NCI-H1048 (cell line): ENCODE results near the gene NLRX1.
A peak's percentile ranks its signal among the peaks of the same experiment; 100 is the strongest.
"Not testable (repeated sequence)": the region's sequence is repeated elsewhere in the genome, so short reads cannot be mapped to it uniquely, and the experiment has no call there.

Experiments used
- DNase-seq: peaks from one replicate; lab custom pipeline; 2025; lab: John Stamatoyannopoulos, UW

The NLRX1 gene

GRCh38 chr11:119187123-119187892, 18.8 kb downstream of the NLRX1 start:
- no peak for DNase-seq

DNA sequence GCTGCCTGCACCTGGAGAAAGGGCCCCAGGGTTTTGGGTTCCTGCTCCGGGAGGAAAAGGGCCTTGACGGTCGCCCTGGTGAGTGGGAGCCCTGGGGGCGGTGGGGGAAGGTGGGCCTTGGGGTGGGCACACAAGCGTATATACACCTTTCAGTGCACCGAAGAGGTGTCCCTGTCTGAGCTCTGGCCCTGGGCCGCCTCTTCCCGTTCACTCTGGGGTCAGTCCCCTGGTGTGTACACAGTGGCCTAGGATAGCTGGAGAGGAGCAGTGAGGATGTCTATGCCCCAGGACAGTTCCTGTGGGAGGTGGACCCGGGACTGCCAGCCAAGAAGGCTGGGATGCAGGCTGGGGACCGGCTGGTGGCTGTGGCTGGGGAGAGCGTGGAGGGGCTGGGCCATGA, 19.5 kb downstream of the NLRX1 start:
- DNase-seq, result no peak

GRCh38 chr11:119188887-119189286, 20.4 kb downstream of the NLRX1 start:
- no peak for DNase-seq

DNA sequence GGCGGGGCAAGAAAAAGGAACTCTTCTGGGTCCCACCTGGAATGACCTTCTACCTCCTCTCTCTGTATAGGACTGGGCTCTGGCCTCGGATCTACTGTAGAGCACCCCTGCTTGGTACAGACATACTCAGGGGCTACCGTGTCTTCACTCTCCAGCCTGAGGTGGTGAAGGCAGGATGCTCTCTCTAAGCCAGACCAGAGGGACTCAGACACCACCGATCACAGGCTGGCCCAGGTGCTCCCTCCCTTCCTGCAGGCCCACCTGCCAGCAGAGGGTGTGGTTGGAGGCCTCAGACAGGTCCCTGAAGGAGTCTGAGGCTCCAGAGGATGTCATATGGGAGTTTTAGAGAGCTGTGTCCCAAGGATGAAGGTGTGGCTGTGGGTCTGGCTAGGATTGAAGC, 20.9 kb downstream of the NLRX1 start:
- no peak for DNase-seq

DNA sequence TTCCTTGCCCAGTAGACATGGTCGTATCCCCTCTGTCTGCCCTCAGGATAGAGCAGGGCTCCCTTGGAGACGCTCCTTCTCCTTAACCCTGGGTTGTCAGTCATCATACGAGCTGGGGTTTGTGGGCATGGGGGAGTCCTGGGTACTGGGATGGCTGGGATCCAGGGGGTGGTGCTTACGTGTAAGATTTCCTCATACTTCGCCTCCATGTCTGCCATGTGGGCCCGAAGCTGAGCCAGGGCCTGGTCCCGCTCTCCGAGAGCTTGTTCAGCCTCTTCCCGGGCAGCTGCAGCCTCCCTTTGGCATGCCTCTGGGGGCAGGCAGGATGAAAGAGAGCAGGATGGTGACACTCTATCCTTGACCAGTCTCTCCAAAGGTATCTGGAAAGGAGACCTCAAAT, 22.0 kb downstream of the NLRX1 start:
- DNase-seq, result no peak

DNA sequence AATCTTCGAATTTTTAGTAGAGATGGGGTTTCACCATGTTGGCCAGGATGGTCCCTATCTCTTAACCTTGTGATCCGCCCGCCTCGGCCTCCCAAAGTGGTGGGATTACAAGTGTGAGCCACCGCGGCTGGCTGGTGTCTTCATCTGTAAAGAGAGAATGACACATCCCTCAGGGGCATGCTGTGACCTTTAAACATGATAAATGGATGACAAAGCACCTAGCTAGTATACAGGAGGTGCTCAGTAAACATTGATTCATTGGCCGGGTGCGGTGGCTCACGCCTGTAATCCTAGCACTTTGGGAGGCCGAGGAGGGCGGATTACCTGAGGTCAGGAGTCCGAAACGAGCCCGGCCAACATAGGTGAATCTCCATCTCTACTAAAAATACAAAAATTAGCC, 22.7 kb downstream of the NLRX1 start:
- not testable (repeated sequence) for DNase-seq

DNA sequence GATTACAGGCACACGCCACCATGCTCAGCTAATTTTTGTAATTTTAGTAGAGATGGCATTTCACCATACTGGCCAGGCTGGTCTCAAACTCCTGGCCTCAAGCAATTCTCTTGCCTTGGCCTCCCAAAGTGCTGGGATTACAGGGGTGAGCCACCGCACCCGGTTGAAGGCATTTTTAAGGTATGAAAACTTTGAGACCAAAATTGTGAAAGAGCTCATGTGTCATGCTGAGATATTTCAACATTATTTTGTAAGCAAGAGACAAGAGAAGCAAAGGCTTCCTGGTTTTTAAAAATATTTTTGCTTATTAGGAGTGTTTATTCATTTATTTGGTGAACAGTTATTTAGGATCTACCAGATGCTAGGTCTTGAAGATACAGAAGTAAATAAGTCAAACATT, 23.6 kb downstream of the NLRX1 start:
- DNase-seq, result no peak

DNA sequence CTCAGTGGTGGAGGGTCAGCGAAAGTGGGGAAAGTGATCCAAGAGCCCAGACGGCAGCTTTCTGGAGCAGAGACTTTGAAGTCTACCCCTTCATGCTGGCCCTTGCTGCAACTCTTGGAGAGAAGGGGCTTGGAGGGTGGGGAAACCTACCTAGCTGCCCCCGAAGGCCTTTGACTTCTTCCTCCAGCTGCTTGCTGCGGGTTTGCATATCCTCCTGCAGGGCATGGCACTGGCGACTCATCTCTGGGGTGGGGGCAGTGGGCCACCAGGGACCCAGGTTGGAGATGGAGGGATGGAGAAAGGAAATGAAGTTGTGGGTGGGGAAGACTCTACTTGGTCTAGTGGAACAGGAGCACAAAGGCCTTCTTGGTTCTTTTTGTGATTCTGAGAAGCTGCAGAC, 24.5 kb downstream of the NLRX1 start:
- DNase-seq, result no peak

DNA sequence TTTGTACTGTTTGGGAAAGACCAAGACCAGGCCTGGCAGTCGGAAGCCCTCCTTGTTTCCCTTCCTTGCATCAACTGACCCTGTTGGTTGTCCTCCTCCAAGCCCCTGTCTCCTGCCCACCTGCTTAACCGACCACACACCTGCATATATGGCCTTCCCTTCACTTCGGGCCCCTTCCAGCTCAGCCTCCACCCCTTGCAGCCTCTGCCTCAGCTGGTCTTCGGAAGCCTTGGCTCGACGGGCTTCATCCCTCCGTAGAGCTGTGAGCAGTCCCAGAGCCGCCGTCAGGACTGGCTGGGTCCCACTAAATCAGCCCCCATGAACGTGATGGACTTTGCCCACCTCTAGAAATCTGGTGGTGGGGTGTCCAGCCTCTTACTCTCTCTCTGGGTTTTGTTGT, 25.1 kb downstream of the NLRX1 start:
- no peak for DNase-seq

DNA sequence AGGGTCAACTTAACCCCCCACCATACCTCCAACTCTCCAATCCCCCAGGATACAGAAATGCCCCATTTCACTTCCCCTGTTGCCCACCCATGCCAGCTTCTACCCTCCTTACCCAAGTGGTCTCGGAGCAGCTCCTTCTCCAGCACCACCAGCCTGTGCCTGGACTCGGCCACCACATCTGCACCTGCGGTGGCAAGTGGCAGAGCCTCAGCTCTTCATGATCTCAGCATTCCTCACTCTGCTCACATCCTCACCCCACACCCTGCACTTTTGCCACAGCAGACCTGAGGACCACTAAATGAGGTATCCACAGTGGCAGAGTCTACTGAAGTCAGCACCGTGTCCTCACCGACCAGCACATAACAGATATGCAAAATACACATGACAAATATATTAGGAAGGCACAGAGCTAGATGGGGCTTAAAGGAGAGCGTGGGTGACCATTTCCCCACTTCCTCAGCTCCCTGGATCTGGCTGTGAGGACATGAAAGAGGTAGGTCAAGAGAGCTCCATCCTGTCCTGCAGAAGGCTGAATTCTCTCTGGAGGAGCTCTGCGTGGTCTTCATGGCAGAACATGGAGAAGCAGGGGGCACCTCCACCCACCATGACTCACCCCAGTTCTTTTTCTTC, 26.4 kb downstream of the NLRX1 start:
- no peak for DNase-seq

- no peak for DNase-seq
These were observed 27.2 kb downstream of the NLRX1 start for GRCh38 chr11:119195680-119196079.

GRCh38 chr11:119196833-119197483, 28.4 kb downstream of the NLRX1 start:
- peak; percentile 16 for DNase-seq

DNA sequence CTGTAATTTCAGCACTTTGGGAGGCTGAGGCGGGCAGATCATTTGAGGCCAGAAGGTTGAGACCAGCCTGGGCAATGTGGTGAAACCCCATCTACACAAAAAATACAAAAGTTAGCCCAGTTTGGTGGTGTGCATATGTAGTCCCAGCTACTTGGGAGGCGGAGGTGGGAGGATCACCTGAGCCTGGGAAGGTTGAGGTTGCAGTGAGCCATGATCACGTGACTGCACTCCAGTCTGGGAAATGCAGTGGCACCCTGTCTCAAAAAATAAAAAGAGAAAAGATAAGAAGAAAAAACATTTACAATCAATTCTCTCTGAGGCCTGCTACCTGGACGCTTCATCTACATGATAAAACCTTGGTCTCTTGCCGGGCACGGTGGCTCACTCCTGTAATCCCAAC, 30.4 kb downstream of the NLRX1 start:
- DNase-seq, result no peak

DNA sequence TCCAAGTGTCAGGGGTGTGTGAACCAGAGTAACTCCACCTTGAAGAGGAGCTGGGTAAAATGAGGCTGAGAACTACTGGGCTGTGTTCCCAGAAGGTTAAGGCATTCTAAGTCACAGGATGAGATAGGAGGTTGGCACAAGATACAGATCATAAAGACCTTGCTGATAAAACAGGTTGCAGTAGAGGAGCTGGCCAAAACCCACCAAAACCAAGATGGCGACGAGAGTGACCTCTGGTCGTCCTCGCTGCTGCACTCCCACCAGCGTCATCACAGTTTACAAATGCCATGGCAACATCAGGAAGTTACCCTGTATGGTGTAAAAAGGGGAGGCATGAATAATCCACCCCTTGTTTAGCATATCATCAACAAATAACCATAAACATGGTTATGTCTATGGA, 32.7 kb downstream of the NLRX1 start:
- not testable (repeated sequence) for DNase-seq

DNA sequence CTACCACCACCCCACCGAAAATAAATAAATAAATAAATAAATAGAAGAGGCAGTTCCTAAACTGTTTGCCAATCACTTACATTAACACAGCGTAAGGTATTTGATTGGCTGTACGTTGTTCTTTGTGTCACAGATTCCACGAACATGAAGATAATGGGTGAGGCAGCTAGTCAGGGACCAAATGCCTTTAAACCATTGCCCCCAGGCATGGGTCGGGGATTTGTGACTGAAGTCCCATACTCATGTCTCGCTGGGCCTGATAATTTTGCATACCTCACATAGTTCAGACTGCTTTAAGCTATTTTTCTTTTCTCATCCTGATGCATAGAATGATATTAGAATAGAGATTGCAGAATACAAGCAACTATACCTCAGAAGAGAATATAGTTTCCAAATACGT, 34.0 kb downstream of the NLRX1 start:
- DNase-seq, result no peak

DNA sequence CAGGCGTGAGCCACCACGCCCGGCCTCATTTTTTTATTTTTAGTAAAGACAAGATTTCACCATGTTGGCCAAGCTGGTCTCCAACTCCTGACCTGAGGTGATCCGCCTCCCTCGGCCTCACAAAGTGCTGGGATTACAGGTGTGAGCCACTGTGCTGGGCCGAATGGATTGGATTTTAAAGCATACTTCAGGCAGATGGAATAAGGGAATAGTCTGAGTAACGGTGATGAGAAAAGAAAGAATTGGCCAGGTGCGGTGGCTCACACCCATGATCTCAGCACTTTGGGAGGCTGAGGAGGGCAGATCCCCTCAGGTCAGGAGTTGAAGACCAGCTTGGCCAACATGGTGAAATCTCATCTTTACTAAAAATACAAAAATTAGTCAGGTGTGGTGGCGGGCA, 35.5 kb downstream of the NLRX1 start:
- DNase-seq, result no peak

DNA sequence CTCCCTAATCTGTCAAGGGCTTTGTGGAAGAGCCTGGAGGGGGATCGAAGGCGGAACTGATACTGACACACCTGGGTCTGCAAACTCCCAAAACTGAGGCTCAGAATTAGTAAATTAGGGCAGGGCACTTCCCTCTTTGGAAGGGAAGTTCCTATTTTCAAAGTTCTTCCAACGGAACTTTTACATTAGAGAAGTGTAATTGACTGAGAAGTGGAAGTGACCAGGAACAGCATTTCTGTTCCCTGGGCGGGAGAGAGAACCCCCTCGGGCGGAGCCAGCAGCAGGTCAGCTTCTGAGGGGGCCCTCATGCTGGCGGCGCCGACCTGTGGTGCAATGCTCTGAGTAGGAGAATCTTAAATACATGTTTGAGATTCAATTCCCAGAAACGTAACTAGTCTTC, 36.6 kb downstream of the NLRX1 start:
- no peak for DNase-seq

DNA sequence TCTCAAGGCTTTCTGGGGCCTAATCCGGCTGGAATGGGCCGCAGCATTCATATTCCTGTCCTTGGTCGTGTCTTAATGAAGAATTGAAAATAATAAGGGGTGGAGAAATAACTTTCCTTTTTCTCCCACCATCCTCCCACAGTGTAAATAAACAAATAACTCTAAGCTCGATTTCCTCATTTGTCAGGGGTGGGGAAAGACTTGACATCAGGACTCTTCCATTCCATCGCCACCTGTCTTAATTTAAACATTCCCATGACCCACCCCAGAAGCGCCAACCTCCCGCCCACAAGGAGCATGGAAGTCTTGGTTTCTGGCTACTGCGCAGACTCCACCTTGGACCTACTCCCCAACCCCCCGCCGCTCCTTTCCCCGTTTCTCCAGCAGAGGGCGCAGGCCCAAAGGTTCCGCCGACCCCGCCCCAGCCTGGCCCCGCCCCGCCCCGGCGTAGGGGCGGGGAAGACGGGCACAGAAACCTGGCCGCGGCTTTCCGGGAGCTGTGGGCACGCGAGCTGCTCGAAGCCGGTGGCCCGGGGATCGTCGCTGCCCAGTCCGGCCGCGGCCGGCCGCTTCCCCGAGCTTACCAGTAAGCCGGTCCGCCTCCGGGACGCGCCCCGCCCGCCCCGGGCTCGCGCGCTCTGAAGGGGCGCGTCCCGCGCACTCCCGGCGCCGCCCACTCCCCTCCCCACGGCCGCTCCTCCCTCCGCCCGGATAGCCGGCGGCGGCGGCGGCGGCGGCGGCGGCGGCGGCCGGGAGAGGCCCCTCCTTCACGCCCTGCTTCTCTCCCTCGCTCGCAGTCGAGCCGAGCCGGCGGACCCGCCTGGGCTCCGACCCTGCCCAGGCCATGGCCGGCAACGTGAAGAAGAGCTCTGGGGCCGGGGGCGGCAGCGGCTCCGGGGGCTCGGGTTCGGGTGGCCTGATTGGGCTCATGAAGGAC, 37.3 kb downstream of the NLRX1 start, which contains the start of gene CBL:
CBL (plus strand) TSS at position 766 of the 937 bp plus-strand sequence; CDS start at position 845, 79 bp downstream.
- peak; percentile 81 for DNase-seq

GRCh38 chr11:119206511-119207414, 38.2 kb downstream of the NLRX1 start:
- DNase-seq, result no peak

DNA sequence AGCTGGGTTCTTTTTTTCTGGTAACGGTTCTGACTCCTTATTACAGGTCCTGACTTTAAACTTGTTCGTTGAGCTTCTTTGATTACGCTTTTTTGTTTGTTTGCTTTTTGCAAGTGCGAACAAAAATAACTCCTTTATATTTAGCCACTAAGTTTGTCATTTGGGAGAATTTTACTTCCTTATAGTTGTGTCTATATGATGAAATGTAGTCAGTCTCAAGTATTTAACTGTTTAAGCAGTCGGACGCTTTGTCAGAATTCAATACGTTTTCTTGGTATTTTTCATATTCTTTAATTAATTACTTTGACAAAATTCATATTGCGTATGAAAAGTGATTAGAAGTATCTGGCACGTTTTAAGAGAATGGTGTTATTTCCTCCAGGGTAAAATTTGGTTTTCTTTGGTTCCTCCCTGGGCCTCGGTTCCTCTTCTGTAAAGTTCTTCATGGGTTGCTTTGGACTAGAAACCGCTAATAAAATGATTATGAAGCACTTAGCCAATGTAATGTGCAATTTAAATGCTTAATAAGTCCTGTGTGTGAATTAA, 39.0 kb downstream of the NLRX1 start:
- no peak for DNase-seq

- DNase-seq, result no peak
These were observed 40.7 kb downstream of the NLRX1 start for GRCh38 chr11:119209186-119209585.
